Uterus (tissue), 4 donors: ENCODE measurements around the gene ABCG5. TPM values are rescaled to one million over a fixed set of nuclear protein-coding genes. Genes with fewer than 3 reads are reported as not detected.

Experiments used
- DNase-seq, 2 donors: peaks; one replicate each; pipeline ENCODE4 v3.0.0-alpha.2; 2019 to 2020
- H3K27ac ChIP-seq, 2 donors: fragments of 200-600 bp; sonication (generic); 1 replicate in 1 of 2; 2 replicates in 1 of 2; pipeline ENCODE4 v1.5.1; 2016 to 2018
- H3K27me3 ChIP-seq, 2 donors: fragments of 200-600 bp; sonication (generic); one replicate each; pipeline ENCODE4 v1.5.1; 2018 to 2019; ENCODE audit warnings: control low read depth in 1 of 2
- H3K36me3 ChIP-seq, 2 donors: fragments of 200-600 bp; sonication (generic); one replicate each; pipeline ENCODE4 v1.5.1; 2019; ENCODE audit warnings: control low read depth in 1 of 2
- H3K4me1 ChIP-seq, 2 donors: fragments of 200-600 bp; sonication (generic); one replicate each; pipeline ENCODE4 v1.5.1; 2018 to 2019; ENCODE audit warnings: control low read depth in 1 of 2
- H3K4me3 ChIP-seq, 2 donors: fragments of 200-600 bp; sonication (generic); 1 replicate in 1 of 2; 2 replicates in 1 of 2; pipeline ENCODE4 v1.5.1; 2018 to 2019; ENCODE audit warnings: mild to moderate bottlenecking in 1 of 2
- H3K9me3 ChIP-seq, 2 donors: fragments of 200-600 bp; sonication (generic); one replicate each; pipeline ENCODE4 v1.5.1; 2019; ENCODE audit warnings: control low read depth in 1 of 2
- CTCF ChIP-seq, 4 experiments: fragments of 200-600 bp in 2 of 4; fragments of 450-650 bp in 2 of 4; sonication (generic) in 2 of 4; IDR thresholded peaks; one replicate each; pipeline ENCODE4 v1.5.1; 2016 to 2019; ENCODE audit warnings: antibody characterized with exemption in 4 of 4, mild to moderate bottlenecking in 2 of 4, moderate library complexity in 1 of 4
- POLR2A ChIP-seq, 2 donors: fragments of 450-650 bp; IDR thresholded peaks; one replicate each; pipeline ENCODE4 v1.6.1; 2016; ENCODE audit warnings: antibody characterized with exemption in 2 of 2, mild to moderate bottlenecking in 1 of 2, moderate library complexity in 1 of 2
- intact Hi-C: fragments of 100-400 bp; cut with DNase I; formaldehyde crosslinking; loops from one replicate; pipeline ENCODE4 v1.15.1; 2023; ENCODE audit warnings: low total_unique reads
- total RNA-seq, 4 donors: library from RNA; depleted of rRNA in 3 of 4; stranded (reverse); fragments of >200 nt in 3 of 4; gene quantifications; one replicate each; pipeline versions ENCODE4 v1.1.0 to v1.2.4, GENCODE V29; 2014 to 2023
- donor health status: DM: yes; HTN: yes; CAD: no.

Gene ABCG5
- total RNA-seq, 4 donors from 2014 or later: not detected

GRCh38 chr2:43851011-43851980, 12.7 kb upstream of the ABCG5 start:
- H3K27me3 ChIP-seq: no peaks in the 10 kb centered on the region
- no peaks in the 10 kb centered on the region for H3K36me3 ChIP-seq
- no peak overlapping the region for H3K27ac ChIP-seq
- no peaks in the 10 kb centered on the region for H3K9me3 ChIP-seq
- DNase-seq: no peak
- H3K4me1 ChIP-seq: no peaks in the 10 kb centered on the region
- no peak for TF ChIP-seq POLR2A (IDR thresholded peaks at IDR 0.05)
- TF ChIP-seq CTCF (IDR thresholded peaks at IDR 0.05): no peak
- intact Hi-C loops: no loop called here
- H3K4me3 ChIP-seq: no peak overlapping the region

GRCh38 chr2:43848214-43848613, 9.6 kb upstream of the ABCG5 start:
- H3K4me3 ChIP-seq: no peak overlapping the region
- no peaks in the 10 kb centered on the region for H3K4me1 ChIP-seq
- intact Hi-C loops: no loop called here
- no peaks in the 10 kb centered on the region for H3K36me3 ChIP-seq
- no peak for DNase-seq
- H3K27ac ChIP-seq: no peak overlapping the region
- no peaks in the 10 kb centered on the region for H3K27me3 ChIP-seq
- TF ChIP-seq CTCF (IDR thresholded peaks at IDR 0.05) (no peak), POLR2A (IDR thresholded peaks at IDR 0.05) (no peak)
- no peaks in the 10 kb centered on the region for H3K9me3 ChIP-seq

GRCh38 chr2:43846140-43846793, 7.6 kb upstream of the ABCG5 start:
- Histone ChIP-seq H3K27me3 (no peaks in the 10 kb centered on the region), H3K27ac (no peak overlapping the region), H3K4me3 (no peak overlapping the region), H3K9me3 (no peaks in the 10 kb centered on the region), H3K36me3 (no peaks in the 10 kb centered on the region), H3K4me1 (no peaks in the 10 kb centered on the region)
- no peak for TF ChIP-seq POLR2A (IDR thresholded peaks at IDR 0.05)
- TF ChIP-seq CTCF (IDR thresholded peaks at IDR 0.05): no peak
- DNase-seq: no peak
- intact Hi-C loops: no loop called here

- H3K4me1 ChIP-seq: no peaks in the 10 kb centered on the region
- TF ChIP-seq POLR2A (IDR thresholded peaks at IDR 0.05) (no peak), CTCF (IDR thresholded peaks at IDR 0.05) (no peak)
- H3K27ac ChIP-seq: no peak overlapping the region
- no peaks in the 10 kb centered on the region for H3K9me3 ChIP-seq
- no peaks in the 10 kb centered on the region for H3K27me3 ChIP-seq
- intact Hi-C loops: no loop called here
- H3K4me3 ChIP-seq: no peak overlapping the region
- no peaks in the 10 kb centered on the region for H3K36me3 ChIP-seq
- no peak for DNase-seq
These were observed 6.5 kb upstream of the ABCG5 start for GRCh38 chr2:43845181-43845580.

- no peak overlapping the region for H3K27ac ChIP-seq
- TF ChIP-seq POLR2A (IDR thresholded peaks at IDR 0.05) (no peak), CTCF (IDR thresholded peaks at IDR 0.05) (no peak)
- no peaks in the 10 kb centered on the region for H3K27me3 ChIP-seq
- DNase-seq: no peak
- H3K9me3 ChIP-seq: no peaks in the 10 kb centered on the region
- H3K4me1 ChIP-seq: no peaks in the 10 kb centered on the region
- H3K36me3 ChIP-seq: no peaks in the 10 kb centered on the region
- no peak overlapping the region for H3K4me3 ChIP-seq
- intact Hi-C loops: no loop called here
These were observed 4.2 kb upstream of the ABCG5 start for GRCh38 chr2:43842866-43843226.
